ENCODE data around the gene RALGPS1.

GRCh38 chr9:127222388-127223095 lies 308.0 kb downstream of the RALGPS1 start:
- TF ChIP-seq EZH2phosphoT487 (IDR thresholded peaks at IDR 0.05; ENCODE audit: borderline replicate concordance, low read depth, low read length), result no peak
- TF ChIP-seq CTCF (conservative IDR thresholded peaks at IDR 0.05; ENCODE audit: low read length), result no peak

Measured in OCI-LY7 (cell line).